Measurements from ENCODE around the gene ZNF668.
"Not testable (repeated sequence)": the region's sequence is repeated elsewhere in the genome, so short reads cannot be mapped to it uniquely, and the experiment has no call there.

Gene ZNF668

DNA sequence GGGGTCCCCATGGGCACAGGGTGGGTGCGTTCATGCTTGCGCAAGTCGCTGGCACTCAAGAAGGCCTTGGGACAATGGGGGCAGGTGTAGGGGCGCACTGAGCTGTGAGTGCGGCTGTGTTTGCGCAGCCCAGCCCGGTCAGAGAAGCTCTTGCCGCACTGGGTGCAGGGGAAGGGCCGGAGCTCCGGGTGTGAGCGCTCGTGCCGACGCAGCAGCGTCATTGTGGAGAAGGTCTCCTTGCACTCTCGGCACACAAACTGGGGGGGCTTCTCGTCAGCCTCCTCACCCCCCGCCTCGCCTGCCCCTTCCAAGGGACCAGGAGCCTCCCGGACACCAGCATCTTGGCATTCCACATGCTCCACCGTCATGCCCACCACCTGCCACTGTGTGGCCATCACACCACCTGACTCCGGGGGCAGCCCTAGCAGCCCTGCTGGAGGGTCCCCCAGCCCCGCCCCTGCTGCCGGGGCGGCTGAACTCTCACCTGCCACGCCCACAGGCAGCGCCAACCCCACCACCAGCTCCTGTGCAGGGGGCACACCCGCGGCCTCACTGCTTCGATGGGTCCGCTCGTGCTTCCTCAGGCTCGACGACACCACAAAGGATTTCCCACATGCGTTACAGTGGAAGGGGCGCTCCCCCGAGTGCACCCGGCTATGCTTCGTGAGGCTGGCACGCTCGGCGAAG lies 12.8 kb downstream of the ZNF668 start:
- in situ Hi-C loops (cut with MboI; ENCODE audit: low sequenced_read_pairs): no loop called here

DNA sequence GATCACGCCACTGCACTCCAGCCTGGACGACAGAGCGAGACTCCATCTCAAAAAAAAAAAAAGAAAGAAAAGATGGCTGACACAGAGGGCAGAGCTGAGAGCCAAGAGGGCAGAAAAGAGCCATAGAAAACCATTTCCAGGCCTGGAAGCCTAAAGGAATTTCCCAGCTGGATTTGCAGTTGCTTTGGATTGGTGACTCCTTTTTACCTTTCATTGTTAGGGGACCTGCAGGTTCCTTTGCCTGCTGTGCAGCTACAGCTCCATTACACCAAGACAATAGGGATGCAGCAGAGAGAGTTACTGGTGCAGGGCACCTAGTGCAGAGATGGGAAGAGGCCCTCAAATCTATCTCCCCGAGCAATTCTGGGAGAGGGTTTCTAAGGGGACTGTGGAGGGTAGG lies 18.4 kb downstream of the ZNF668 start:
- in situ Hi-C loops (cut with MboI; ENCODE audit: low sequenced_read_pairs): no loop called here

DNA sequence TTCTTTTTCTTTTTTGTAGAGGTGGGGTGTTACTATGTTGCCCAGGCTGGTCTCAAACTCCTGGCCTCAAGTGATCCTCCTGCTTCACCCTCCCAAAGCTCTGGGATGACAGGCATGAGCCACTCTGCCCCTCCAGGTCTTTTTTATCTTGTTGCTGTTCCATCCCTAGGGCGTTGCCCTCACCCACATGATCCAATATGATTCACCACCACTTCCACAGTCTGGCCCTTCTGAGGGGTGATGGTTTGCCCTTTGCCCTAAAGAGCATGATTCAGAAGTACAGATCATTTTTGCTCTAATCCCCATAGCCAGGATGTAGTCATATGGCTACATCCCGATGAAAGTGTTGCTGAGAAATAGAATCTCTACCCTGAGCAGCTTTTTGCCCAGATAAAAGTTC lies 21.9 kb downstream of the ZNF668 start:
- in situ Hi-C loops (cut with MboI; ENCODE audit: low sequenced_read_pairs): no loop called here

DNA sequence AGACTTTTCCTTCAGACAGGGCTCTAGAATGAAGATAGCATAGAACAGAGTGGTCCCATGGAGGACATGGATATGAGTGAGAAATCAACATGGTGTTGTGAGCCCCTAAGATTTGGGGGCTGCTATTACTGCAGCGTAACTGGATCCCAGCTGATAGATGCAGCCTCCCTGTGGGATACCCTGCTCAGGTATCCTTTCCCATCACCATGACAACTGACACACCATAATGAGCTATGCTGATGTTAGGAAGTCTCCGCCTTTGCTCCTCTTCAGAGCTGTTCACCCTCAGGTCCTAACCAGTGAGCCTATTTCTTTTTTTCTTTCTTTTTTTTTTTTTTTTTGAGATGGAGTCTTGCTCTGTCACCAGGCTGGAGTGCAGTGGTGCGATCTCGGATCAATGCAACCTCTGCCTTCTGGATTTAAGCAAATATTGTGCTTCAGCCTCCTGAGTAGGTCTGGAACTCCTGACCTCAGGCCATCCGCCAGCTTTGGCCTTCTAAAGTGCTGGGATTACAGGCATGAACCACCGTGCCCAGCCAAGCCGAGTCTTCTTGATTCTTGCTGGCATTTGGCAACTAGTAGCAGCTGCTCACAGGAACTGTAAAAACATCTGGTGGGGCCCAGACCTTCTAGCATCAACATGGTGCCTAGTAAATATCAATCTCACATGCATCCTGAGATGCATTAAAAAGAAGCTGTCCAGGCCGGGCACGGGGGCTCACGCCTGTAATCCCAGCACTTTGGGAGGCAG lies 23.6 kb downstream of the ZNF668 start:
- in situ Hi-C loops (cut with MboI; ENCODE audit: low sequenced_read_pairs): no loop called here

DNA sequence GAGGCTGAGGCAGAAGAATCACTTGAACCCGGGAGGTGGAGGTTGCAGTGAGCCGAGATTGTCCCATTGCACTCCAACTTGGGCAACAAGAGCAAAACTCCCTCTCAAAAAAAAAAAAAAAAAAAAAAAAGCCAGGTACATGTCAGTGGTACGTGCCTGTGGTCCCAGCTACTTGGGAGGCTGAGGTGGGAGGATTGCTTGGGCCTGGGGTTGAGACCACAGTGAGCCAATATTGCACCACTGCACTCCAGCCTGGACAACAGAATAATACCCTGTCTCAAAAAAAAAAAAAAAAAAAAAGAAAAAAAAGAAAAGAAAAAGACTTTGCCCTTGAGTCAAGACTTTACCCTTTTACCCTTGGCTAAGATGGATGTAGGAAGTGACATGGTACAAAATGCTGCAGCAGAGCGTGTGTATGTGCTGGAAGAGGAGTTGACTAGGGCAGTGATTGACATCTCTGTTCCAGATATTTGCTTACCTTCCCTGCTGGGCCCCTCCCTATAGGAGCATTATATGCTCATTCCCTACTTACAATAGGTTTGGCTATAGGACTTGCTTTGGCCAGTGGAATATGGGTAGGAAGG lies 30.1 kb downstream of the ZNF668 start:
- in situ Hi-C loops (cut with MboI; ENCODE audit: low sequenced_read_pairs): no loop called here

DNA sequence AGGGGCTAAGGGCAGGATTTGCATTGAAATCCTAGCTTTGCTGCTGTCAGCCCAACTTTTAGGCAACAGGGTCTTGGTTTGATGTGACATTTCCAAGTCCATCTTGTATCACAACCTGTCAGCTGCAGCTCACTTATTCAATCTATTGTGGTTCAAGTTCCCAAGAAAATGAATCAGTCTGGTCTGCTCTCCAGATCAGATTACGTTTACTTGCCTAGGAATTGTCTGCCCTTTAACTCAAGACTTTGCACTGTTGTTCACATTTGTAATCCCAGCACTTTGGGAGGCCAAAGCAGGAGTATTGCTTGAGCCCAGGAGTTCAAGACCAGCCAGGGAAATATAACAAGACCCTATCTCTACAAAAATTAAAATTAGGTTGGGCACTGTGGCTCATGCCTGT lies 30.7 kb downstream of the ZNF668 start:
- in situ Hi-C loops (cut with MboI; ENCODE audit: low sequenced_read_pairs): no loop called here

DNA sequence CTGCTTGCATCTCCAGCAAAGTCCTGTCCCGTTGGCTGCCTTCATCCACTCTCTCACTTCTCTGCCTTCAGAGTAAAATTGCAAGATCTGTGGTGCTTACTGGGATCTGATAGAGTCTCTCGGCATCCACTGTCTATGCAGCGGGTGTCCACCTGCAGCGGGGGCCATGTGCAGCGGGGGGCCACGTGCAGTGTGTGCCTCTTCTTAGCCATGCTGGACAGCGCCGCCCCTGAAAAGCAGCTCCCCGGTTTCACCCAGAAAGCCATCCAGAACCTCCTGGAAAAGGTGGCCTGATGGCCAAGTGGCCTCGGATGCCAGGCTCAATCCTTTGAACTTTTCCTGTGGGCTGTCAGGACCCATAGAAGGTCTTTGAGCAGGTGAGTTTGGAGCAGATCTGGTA lies 31.2 kb downstream of the ZNF668 start:
- in situ Hi-C loops (cut with MboI; ENCODE audit: low sequenced_read_pairs): no loop called here

DNA sequence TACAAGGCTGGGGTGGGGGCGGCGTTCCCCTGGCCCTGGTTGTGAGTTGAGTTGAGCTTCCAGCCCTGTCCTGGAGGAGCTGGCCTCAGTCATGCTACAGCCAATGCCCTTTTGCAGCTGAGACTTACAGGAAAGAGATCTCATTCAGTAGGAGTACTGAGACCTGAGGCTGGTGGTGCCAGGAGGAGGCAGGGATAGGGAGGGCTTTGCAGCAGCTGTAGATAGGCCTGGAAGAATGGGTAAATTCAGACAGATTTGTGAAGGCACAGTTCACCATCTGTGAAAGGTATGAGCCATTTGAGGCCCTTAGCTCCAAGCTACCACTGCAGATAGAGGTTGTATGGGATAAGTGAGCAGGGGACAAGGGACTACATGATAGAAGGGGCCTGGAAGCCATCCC lies 35.0 kb downstream of the ZNF668 start:
- in situ Hi-C loops (cut with MboI; ENCODE audit: low sequenced_read_pairs): no loop called here

DNA sequence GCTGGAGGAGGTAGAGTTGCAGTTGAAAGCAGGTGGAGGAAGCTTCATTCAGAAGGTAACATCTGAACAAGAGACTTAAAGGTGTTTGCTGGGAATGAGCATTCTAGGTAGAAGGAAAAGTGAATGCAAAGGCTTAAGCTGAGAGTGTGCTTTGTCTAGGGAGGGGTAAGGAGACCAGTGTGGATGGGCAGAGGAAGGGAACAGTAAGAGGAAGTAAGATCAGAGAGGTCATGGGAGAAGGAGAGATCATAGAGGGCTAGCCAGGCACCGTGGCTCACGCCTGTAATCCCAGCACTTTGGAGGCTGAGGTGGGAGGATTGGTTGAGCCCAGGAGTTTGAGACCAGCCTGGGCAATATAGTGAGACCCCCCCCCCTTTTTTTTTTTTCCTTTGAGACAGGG lies 37.3 kb downstream of the ZNF668 start:
- in situ Hi-C loops (cut with MboI; ENCODE audit: low sequenced_read_pairs): no loop called here

DNA sequence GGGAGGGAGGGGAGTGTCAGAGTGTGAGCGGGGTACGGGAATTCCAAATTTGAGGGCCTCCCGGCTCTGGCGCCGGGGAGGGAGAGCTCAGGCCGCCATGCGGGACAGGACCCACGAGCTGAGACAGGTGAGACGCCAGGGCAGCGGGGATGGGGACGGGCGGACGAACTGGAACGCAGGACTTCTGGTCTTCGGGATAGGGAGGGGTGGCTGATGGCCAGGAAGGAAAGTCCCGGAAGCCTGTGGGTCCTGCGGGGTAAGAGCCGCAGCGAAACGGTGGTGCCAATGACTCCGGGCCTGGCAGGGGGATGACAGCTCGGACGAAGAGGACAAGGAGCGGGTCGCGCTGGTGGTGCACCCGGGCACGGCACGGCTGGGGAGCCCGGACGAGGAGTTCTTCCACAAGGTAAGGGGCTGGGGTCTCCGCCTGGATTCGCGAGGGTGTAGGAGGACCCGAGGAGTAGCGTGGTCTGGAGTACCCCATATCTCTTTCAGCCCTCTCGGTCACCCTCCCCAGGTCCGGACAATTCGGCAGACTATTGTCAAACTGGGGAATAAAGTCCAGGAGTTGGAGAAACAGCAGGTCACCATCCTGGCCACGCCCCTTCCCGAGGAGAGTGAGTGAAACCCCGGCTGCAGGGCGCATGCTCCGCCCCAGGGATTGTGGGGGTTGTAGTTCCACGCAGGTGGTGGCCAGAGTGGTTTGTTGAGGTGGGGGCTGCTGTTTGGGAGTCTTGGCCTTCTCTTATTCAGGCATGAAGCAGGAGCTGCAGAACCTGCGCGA lies 40.1 kb downstream of the ZNF668 start:
- in situ Hi-C loops (cut with MboI; ENCODE audit: low sequenced_read_pairs): no loop called here

DNA sequence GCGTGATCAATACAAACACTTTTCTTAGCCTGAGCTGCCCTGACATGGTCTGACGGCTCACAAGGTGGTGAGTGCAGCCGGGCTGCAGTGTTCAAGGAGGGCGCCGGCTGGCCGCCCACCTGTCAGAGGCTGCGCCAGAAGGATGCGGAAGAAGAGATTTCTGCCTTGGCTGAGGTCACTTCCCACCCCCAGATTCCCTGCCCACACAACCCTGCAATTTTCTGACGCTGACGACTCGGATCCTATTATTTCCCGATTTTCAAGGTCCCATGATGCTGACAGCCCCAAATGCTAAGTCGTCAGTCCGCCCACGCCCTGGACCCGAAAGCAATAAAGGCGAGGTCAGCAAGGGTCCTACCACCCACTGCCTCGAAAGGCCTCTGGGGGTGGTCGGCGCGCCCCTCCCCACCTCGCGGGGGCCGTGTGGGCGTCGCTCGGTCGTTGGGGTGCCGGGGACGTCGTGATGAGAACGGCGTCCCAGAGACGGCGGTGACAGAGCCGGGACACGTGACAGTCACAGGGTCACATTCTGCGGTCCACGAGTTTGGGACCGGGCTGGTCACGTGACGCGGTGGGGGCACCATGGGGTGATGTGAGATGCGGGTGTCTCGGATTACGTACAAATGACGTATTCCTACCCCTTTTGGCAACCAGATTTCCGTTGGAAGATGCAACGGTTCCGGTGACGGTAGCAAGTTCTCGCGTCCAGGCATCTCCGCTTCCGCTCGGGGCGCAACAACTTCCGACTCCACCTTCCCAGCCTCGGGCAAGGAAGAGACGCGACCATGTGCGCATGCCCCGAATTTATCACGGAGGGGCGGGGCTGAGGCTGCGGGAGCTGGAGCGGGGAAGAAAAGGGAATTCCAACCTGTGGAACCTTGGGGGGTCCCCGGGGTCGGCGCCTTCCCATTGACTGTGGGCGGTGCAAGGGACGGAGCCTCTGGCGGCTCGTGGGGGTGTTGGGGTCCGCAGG lies 41.0 kb downstream of the ZNF668 start, which contains the start of gene STX4:
Gene STX4 (plus strand): TSS at position 823 of the 973 bp plus-strand sequence. CDS start 248 bp downstream, outside the sequence.
- in situ Hi-C loops (cut with MboI; ENCODE audit: low sequenced_read_pairs): no loop called here

DNA sequence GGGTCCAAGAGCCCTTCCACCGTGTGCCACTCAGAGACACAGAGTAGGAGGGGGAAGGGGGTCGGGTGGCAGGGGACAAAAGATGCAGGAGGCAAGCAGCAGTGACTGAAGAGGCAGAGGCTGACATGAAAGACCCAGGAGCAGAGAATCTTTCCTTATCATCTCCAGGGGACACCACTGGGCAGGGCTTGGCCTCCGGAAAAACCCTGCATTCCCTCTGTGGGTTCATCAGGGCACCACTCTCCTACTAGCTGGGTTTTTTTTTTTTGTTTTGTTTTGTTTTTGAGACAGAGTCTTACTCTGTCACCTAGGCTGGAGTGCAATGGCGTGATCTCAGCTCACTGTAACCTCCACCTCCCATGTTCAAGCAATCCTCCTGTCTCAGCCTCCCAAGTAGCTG lies 42.8 kb downstream of the ZNF668 start:
- in situ Hi-C loops (cut with MboI; ENCODE audit: low sequenced_read_pairs): no loop called here

DNA sequence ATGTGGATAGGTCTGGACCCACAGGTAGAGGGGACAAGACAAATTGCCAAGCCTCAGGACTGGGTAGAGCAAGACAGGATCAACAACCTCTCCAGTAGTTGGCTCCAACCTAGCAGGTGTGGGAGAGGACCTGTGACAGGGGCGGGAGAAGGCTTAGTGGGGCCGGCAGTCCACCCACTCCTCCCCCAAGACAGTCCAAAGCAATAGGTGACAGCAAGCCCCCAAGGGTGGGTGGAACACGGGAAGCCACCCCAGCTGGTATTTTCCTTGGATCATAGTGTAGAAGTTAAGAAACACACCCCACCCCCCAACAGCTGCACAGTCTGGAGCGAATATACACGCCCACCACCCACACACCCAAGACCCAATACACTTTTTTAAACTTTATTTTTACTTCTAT lies 44.8 kb downstream of the ZNF668 start:
- in situ Hi-C loops (cut with MboI; ENCODE audit: low sequenced_read_pairs): no loop called here

DNA sequence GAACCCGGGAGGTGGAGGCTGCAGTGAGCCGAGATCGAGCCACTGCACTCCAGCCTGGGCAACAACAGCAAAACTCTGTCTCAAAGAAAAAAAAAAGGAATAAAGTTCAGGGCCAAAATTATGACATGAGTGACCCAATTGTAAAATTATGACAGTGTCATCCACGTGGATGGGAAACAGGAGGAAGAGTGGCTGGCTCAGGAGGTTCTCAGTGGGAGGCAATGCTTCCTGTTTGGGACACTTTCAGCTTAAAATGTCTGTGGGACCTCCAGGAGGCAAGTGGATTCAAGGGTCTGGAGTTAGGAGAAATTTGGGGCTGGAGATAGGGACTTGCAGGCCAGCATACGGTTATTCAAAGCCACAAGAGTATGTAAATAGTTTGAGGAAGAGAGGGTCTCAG lies 48.7 kb downstream of the ZNF668 start:
- in situ Hi-C loops (cut with MboI; ENCODE audit: low sequenced_read_pairs): no loop called here

DNA sequence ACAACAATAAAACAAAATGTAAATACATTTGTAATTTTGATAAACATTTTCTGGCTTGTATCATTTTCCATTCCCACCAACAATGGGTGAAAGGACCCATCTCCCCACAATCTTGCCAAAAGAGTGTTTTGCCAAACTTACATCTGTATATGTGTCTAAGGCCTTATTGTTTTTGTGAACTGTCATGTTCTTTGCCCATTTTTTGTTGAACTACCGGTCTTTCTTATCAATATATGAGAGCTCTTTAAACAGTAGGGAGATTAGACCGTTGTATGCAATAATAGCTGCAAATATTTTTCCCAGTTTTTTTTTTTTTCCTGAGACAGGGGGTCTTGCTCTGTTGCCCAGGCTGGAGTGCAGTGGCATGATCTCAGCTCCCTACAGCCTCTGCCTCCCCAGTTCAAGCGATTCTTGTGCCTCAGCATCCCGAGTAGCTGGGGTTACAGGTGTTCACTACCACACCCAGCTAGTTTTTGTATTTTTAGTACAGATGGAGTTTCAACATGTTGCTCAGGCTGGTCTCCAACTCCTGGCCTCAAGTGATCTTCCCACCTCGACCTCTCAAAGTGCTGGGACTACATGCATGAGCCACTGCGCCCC lies 50.3 kb downstream of the ZNF668 start:
- in situ Hi-C loops (cut with MboI; ENCODE audit: low sequenced_read_pairs): no loop called here

DNA sequence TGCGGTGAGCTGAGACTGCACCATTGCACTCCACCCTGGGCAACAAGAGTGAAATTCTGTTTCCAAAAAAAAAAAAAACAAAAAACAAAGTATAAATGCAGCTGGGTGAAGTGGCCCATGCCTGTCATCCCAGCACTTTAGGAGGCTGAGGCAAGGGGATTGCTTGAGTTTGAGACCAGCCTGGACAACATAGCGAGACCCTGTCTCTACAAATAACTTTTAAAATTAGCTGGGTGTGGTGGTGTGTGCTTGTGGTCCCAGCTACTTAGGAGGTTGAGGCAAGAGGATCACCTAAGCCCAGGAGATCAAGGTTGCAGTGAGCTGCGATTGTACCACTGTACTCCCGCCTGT lies 50.8 kb downstream of the ZNF668 start:
- in situ Hi-C loops (cut with MboI; ENCODE audit: low sequenced_read_pairs): no loop called here

DNA sequence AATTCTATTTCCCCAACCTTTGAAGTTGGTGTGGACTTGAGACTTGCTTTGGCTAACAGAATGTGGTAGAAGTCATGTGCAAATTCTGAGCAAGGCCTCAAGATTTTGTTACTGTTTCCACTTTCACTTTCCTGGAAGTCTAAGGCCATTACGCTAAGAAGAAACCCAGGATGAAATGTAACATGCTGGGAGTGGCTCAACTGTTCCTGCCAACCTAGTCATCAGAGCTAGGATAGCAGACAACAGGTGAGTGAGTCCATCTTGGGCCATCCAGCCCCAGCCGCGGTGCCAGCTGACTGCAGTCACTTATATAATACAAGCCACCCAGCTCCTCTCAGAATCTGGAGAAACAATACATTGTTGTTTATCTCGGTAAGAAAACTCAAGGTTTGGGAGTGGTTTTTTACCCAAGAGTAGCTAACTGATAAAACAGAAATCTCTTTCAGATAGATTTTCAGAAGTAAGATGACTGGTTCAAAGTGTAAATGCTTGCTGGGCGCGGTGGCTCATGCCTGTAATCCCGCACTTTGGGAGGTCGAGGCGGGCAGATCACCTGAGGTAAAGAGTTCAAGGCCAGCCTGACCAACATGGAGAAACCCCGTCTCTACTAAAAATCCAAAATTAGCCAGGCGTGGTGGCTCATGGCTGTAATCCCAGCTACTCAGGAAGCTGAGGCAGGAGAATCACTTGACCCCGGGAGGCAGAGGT lies 51.3 kb downstream of the ZNF668 start:
- in situ Hi-C loops (cut with MboI; ENCODE audit: low sequenced_read_pairs): no loop called here

DNA sequence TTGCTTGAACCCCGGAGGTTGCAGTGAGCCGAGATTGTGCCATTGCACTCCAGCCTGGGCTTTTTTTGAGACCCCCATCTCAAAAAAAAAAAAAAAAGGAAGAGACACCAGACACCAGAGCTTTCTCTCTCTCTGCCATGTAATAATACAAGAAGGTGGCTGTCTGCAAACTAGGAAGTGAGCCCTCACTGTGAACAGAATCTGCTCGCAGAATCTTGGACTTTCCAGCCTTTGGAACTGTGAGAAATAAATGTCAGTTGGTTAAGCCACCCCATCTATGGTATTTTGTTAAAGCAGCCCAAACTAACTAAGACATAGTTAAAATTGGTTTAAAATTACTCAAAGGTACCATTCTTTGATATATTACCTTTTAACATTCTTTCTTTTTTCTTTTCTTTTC lies 53.5 kb downstream of the ZNF668 start:
- in situ Hi-C loops (cut with MboI; ENCODE audit: low sequenced_read_pairs): no loop called here

DNA sequence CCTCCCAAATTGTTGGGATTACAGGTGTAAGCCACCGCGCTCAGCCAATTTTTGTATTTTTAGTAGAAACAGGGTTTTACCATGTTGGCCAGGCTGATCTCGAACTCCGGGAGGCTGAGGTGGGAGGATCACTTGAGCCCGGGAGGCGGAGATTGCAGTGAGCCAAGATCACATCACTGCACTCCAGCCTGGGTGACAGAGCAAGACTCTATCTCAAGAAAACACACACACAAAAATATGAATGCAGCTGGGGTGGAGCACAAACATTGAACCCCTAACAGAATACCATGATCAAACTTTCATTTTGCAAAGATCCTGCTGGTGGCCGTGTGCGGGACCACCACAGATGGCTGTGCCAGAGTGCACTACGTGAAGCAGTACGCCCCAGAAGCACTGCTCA lies 56.3 kb downstream of the ZNF668 start:
- in situ Hi-C loops (cut with MboI; ENCODE audit: low sequenced_read_pairs): not testable (repeated sequence)
